ENCODE results near the gene MAN1A1.

DNA sequence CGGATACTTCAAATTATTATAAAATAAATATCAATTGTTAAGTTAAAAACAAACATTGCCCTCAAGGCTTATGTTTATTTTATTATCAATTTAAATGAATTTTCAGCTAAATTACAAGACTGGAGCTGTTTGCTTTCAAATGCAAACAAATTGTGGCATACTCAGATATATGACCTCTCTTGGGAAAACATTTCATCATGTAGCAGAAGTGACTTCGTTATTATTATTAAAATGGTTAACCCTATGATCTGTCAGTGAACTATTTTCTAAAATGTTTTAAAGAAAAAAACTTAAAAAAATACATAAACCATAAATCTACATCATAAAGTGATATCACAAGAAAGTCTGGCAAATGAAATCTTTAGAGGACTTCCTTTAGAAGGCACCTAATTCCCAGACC lies 72.5 kb downstream of the MAN1A1 start:
- TF ChIP-seq HOXC10 (CRISPR knock-in tag; IDR thresholded peaks at IDR 0.05) (no peak), ZBTB1 (tag by site-specific recombination; IDR thresholded peaks at IDR 0.05) (no peak), ZNF747 (tag by site-specific recombination; IDR thresholded peaks at IDR 0.05) (no peak), ZNF112 (tag by site-specific recombination; IDR thresholded peaks at IDR 0.05) (no peak), ZNF140 (tag by site-specific recombination; IDR thresholded peaks at IDR 0.05) (no peak), ZSCAN5A (tag by site-specific recombination; IDR thresholded peaks at IDR 0.05) (no peak), YY1 (tag by site-specific recombination; IDR thresholded peaks at IDR 0.05) (no peak), SCRT2 (tag by site-specific recombination; IDR thresholded peaks at IDR 0.05) (no peak)
- TF ChIP-seq, protein P1, sequence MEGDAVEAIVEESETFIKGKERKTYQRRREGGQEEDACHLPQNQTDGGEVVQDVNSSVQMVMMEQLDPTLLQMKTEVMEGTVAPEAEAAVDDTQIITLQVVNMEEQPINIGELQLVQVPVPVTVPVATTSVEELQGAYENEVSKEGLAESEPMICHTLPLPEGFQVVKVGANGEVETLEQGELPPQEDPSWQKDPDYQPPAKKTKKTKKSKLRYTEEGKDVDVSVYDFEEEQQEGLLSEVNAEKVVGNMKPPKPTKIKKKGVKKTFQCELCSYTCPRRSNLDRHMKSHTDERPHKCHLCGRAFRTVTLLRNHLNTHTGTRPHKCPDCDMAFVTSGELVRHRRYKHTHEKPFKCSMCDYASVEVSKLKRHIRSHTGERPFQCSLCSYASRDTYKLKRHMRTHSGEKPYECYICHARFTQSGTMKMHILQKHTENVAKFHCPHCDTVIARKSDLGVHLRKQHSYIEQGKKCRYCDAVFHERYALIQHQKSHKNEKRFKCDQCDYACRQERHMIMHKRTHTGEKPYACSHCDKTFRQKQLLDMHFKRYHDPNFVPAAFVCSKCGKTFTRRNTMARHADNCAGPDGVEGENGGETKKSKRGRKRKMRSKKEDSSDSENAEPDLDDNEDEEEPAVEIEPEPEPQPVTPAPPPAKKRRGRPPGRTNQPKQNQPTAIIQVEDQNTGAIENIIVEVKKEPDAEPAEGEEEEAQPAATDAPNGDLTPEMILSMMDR (tag by site-specific recombination; IDR thresholded peaks at IDR 0.05), result no peak
- TF ChIP-seq, protein P2, sequence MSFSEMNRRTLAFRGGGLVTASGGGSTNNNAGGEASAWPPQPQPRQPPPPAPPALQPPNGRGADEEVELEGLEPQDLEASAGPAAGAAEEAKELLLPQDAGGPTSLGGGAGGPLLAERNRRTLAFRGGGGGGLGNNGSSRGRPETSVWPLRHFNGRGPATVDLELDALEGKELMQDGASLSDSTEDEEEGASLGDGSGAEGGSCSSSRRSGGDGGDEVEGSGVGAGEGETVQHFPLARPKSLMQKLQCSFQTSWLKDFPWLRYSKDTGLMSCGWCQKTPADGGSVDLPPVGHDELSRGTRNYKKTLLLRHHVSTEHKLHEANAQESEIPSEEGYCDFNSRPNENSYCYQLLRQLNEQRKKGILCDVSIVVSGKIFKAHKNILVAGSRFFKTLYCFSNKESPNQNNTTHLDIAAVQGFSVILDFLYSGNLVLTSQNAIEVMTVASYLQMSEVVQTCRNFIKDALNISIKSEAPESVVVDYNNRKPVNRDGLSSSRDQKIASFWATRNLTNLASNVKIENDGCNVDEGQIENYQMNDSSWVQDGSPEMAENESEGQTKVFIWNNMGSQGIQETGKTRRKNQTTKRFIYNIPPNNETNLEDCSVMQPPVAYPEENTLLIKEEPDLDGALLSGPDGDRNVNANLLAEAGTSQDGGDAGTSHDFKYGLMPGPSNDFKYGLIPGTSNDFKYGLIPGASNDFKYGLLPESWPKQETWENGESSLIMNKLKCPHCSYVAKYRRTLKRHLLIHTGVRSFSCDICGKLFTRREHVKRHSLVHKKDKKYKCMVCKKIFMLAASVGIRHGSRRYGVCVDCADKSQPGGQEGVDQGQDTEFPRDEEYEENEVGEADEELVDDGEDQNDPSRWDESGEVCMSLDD (tag by site-specific recombination; IDR thresholded peaks at IDR 0.05), result no peak
- TF ChIP-seq, protein P3, sequence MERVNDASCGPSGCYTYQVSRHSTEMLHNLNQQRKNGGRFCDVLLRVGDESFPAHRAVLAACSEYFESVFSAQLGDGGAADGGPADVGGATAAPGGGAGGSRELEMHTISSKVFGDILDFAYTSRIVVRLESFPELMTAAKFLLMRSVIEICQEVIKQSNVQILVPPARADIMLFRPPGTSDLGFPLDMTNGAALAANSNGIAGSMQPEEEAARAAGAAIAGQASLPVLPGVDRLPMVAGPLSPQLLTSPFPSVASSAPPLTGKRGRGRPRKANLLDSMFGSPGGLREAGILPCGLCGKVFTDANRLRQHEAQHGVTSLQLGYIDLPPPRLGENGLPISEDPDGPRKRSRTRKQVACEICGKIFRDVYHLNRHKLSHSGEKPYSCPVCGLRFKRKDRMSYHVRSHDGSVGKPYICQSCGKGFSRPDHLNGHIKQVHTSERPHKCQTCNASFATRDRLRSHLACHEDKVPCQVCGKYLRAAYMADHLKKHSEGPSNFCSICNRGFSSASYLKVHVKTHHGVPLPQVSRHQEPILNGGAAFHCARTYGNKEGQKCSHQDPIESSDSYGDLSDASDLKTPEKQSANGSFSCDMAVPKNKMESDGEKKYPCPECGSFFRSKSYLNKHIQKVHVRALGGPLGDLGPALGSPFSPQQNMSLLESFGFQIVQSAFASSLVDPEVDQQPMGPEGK (tag by site-specific recombination; IDR thresholded peaks at IDR 0.05), result no peak

All from HEK293 (cell line).